OCI-LY7 (cell line): Measurements from ENCODE around the gene UBXN7. TPM values are rescaled to one million over a fixed set of nuclear protein-coding genes. Genes with fewer than 3 reads are reported as not detected.
"Not testable (repeated sequence)": the region's sequence is repeated elsewhere in the genome, so short reads cannot be mapped to it uniquely, and the experiment has no call there.

Experiments used
- BruUV-seq: library from RNA; stranded (reverse); fragments of 400-500 nt; replicated peaks from 2 replicates; lab custom pipeline; 2021; lab: Mats Ljungman, UMichigan
- CTCF ChIA-PET: fragments of 300-600 bp; sonication (Branson Sonifier 250); formaldehyde crosslinking; loops from one replicate; lab custom pipeline; 2022; ENCODE audit warnings: antibody characterized with exemption; ENCODE audit not compliant: unreplicated experiment; lab: Charles Lee
- POLR2A ChIA-PET: fragments of 300-600 bp; sonication (Branson Sonifier 250); formaldehyde crosslinking; loops from one replicate; lab custom pipeline; 2022; ENCODE audit warnings: antibody characterized with exemption; lab: Charles Lee
- DNase-seq: peaks from one replicate; pipeline ENCODE4 v3.0.0-alpha.2; 2015; ENCODE audit warnings: low spot score
- H2AFZ ChIP-seq: fragments of 200-600 bp; sonication (generic), shearing (Covaris generic); 2 replicates; pipeline ENCODE4 v1.6.1; 2014; ENCODE audit warnings: mild to moderate bottlenecking, antibody characterized with exemption, low read length, moderate library complexity
- H3K27ac ChIP-seq: fragments of 200-600 bp; sonication (generic); 2 replicates; pipeline ENCODE4 v1.5.1; 2014; ENCODE audit warnings: mixed run types, low read depth, mild to moderate bottlenecking, moderate library complexity, low read length, inconsistent platforms; ENCODE audit not compliant: poor library complexity, severe bottlenecking
- H3K36me3 ChIP-seq: fragments of 200-600 bp; sonication (generic); 2 replicates; pipeline ENCODE4 v1.6.1; 2014; ENCODE audit warnings: mild to moderate bottlenecking, antibody characterized with exemption, low read length, moderate library complexity, mixed read lengths; ENCODE audit not compliant: insufficient read depth
- H3K4me1 ChIP-seq: fragments of 200-600 bp; sonication (generic); 2 replicates; pipeline ENCODE4 v1.5.1; 2014; ENCODE audit warnings: mild to moderate bottlenecking, low read length; ENCODE audit not compliant: insufficient read depth, poor library complexity, severe bottlenecking
- H3K4me2 ChIP-seq: fragments of 200-600 bp; sonication (generic); 2 replicates; pipeline ENCODE4 v1.6.1; 2014; ENCODE audit warnings: mild to moderate bottlenecking, low read length
- H3K4me3 ChIP-seq: fragments of 200-600 bp; sonication (generic); 2 replicates; pipeline ENCODE4 v1.5.1; 2014; ENCODE audit warnings: mild to moderate bottlenecking, low read depth, low read length; ENCODE audit not compliant: poor library complexity, severe bottlenecking
- H3K79me2 ChIP-seq: fragments of 200-600 bp; sonication (generic); 2 replicates; pipeline ENCODE4 v1.6.1; 2016; ENCODE audit warnings: low read depth, mild to moderate bottlenecking, low read length, moderate library complexity, mixed read lengths; ENCODE audit not compliant: insufficient read depth
- H3K9me2 ChIP-seq: fragments of 200-600 bp; sonication (generic); 2 replicates; pipeline ENCODE4 v1.6.1; 2016; ENCODE audit warnings: mild to moderate bottlenecking, low read length, mixed read lengths; ENCODE audit not compliant: insufficient read depth
- H3K9me3 ChIP-seq: fragments of 200-600 bp; sonication (generic); 2 replicates; pipeline ENCODE4 v1.6.1; 2014; ENCODE audit warnings: mild to moderate bottlenecking, mixed run types, low read length, mixed read lengths
- H4K20me1 ChIP-seq: fragments of 200-600 bp; sonication (generic); 2 replicates; pipeline ENCODE4 v1.6.1; 2014; ENCODE audit warnings: mild to moderate bottlenecking, antibody characterized with exemption, low read length, moderate library complexity, mixed read lengths; ENCODE audit not compliant: insufficient read depth
- EZH2phosphoT487 ChIP-seq: fragments of 200-600 bp; sonication (generic); IDR thresholded peaks from 2 replicates; pipeline ENCODE4 v1.6.1; 2018; ENCODE audit warnings: low read depth, borderline replicate concordance, mild to moderate bottlenecking, mixed run types, antibody characterized with exemption, low read length, moderate library complexity, mixed read lengths
- intact Hi-C: fragments of 100-400 bp; cut with micrococcal nuclease; formaldehyde crosslinking; loops from one replicate; pipeline ENCODE4 v1.10.0; 2022; ENCODE audit not compliant: unreplicated experiment
- total RNA-seq, 2 experiments: library from RNA; depleted of rRNA in 1 of 2; stranded (reverse); fragments of >200 nt in 1 of 2; shearing (Covaris generic) in 1 of 2; gene quantifications; 2 replicates each; pipeline ENCODE4 v1.2.3, GENCODE V29; 2014 to 2022
- TF ChIP-seq, protein P1 (sequence below): fragments of 200-600 bp; sonication (generic); conservative IDR thresholded peaks from 2 replicates; pipeline ENCODE4 v1.5.1; 2014; ENCODE audit warnings: mild to moderate bottlenecking, antibody characterized with exemption, low read length, moderate library complexity, mixed read lengths

Gene UBXN7
- total RNA-seq, 2 experiments from 2014 or later = 12.7 to 73.4 TPM

- TF ChIP-seq, protein P1, sequence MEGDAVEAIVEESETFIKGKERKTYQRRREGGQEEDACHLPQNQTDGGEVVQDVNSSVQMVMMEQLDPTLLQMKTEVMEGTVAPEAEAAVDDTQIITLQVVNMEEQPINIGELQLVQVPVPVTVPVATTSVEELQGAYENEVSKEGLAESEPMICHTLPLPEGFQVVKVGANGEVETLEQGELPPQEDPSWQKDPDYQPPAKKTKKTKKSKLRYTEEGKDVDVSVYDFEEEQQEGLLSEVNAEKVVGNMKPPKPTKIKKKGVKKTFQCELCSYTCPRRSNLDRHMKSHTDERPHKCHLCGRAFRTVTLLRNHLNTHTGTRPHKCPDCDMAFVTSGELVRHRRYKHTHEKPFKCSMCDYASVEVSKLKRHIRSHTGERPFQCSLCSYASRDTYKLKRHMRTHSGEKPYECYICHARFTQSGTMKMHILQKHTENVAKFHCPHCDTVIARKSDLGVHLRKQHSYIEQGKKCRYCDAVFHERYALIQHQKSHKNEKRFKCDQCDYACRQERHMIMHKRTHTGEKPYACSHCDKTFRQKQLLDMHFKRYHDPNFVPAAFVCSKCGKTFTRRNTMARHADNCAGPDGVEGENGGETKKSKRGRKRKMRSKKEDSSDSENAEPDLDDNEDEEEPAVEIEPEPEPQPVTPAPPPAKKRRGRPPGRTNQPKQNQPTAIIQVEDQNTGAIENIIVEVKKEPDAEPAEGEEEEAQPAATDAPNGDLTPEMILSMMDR = no peak
- no peak for TF ChIP-seq EZH2phosphoT487
- CTCF ChIA-PET = no interaction called here
- Histone ChIP-seq H3K9me2 (no peaks in the 10 kb centered on the region), H3K79me2 (no peaks in the 10 kb centered on the region), H2AFZ (no peak overlapping the region), H3K27ac (no peak overlapping the region), H3K36me3 (no peaks in the 10 kb centered on the region), H4K20me1 (no peaks in the 10 kb centered on the region), H3K4me2 (no peak overlapping the region), H3K9me3 (no peaks in the 10 kb centered on the region), H3K4me3 (no peak overlapping the region), H3K4me1 (no peaks in the 10 kb centered on the region)
- no peak for DNase-seq
- intact Hi-C loops = no loop called here
- no TSS peak for BruUV-seq
- POLR2A ChIA-PET = interaction anchor here (0.6 to 0.8 kb wide), 5 partner anchors 13 to 166 kb away, joined by 3 to 4 read pairs (median 3); no protein-coding TSS in a partner anchor
Measured at GRCh38 chr3:196458063-196458462, 25.8 kb upstream of the UBXN7 start.

- H2AFZ ChIP-seq, H3K79me2 ChIP-seq, H3K4me2 ChIP-seq, BruUV-seq, DNase-seq, CTCF ChIA-PET, H3K4me3 ChIP-seq, H3K9me3 ChIP-seq, H3K36me3 ChIP-seq, H3K9me2 ChIP-seq, H3K27ac ChIP-seq, H4K20me1 ChIP-seq, H3K4me1 ChIP-seq, intact Hi-C loops: not testable (repeated sequence)
- POLR2A ChIA-PET = interaction anchor here (0.6 to 0.8 kb wide), 7 partner anchors 13 to 497 kb away, joined by 3 to 7 read pairs (median 4); no protein-coding TSS in a partner anchor
Measured at GRCh38 chr3:196457470-196457869, 25.2 kb upstream of the UBXN7 start.

GRCh38 chr3:196454935-196455334 is 22.7 kb upstream of the UBXN7 start:
- Histone ChIP-seq H3K27ac (no peak overlapping the region), H3K9me2 (no peaks in the 10 kb centered on the region), H3K4me3 (no peak overlapping the region), H3K36me3 (no peaks in the 10 kb centered on the region), H3K79me2 (no peaks in the 10 kb centered on the region), H3K4me1 (no peaks in the 10 kb centered on the region), H4K20me1 (no peaks in the 10 kb centered on the region), H3K9me3 (no peaks in the 10 kb centered on the region), H2AFZ (no peak overlapping the region), H3K4me2 (no peak overlapping the region)
- POLR2A ChIA-PET = interaction anchor here (0.5 to 0.7 kb wide), 3 partner anchors 18 to 476 kb away, joined by 3 to 6 read pairs (median 3); no protein-coding TSS in a partner anchor
- DNase-seq = no peak
- intact Hi-C loops = no loop called here
- TF ChIP-seq, protein P1 = no peak
- no peak for TF ChIP-seq EZH2phosphoT487
- BruUV-seq = no TSS peak
- CTCF ChIA-PET = no interaction called here
